Suprapubic skin (tissue), 4 donors: Measurements from ENCODE around the gene UFL1.

ENCODE experiments used
- EP300 ChIP-seq: sonication (generic); formaldehyde crosslinking; IDR thresholded peaks from one replicate; pipeline ENCODE4 v1.6.1; 2017; ENCODE audit warnings: antibody characterized with exemption
- POLR2A ChIP-seq, 2 donors: fragments of 450-650 bp; IDR thresholded peaks; one replicate each; pipeline ENCODE4 v1.6.1; 2017; ENCODE audit warnings: antibody characterized with exemption in 2 of 2, mild to moderate bottlenecking in 2 of 2, moderate library complexity in 2 of 2
- POLR2AphosphoS5 ChIP-seq, 3 donors: sonication (generic); formaldehyde crosslinking; IDR thresholded peaks; one replicate each; pipeline ENCODE4 v1.6.1; 2017; ENCODE audit warnings: antibody characterized with exemption in 3 of 3
- TF ChIP-seq, protein P1 (sequence below), 2 donors: fragments of 200-600 bp in 1 of 2; fragments of 450-650 bp in 1 of 2; sonication (generic) in 1 of 2; IDR thresholded peaks; one replicate each; pipeline ENCODE4 v1.5.1; 2016 to 2019; ENCODE audit warnings: antibody characterized with exemption in 2 of 2, mild to moderate bottlenecking in 1 of 2, moderate library complexity in 1 of 2

- TF ChIP-seq POLR2A (IDR thresholded peaks at IDR 0.05), result no peak
- TF ChIP-seq, protein P1, sequence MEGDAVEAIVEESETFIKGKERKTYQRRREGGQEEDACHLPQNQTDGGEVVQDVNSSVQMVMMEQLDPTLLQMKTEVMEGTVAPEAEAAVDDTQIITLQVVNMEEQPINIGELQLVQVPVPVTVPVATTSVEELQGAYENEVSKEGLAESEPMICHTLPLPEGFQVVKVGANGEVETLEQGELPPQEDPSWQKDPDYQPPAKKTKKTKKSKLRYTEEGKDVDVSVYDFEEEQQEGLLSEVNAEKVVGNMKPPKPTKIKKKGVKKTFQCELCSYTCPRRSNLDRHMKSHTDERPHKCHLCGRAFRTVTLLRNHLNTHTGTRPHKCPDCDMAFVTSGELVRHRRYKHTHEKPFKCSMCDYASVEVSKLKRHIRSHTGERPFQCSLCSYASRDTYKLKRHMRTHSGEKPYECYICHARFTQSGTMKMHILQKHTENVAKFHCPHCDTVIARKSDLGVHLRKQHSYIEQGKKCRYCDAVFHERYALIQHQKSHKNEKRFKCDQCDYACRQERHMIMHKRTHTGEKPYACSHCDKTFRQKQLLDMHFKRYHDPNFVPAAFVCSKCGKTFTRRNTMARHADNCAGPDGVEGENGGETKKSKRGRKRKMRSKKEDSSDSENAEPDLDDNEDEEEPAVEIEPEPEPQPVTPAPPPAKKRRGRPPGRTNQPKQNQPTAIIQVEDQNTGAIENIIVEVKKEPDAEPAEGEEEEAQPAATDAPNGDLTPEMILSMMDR (IDR thresholded peaks at IDR 0.05), result no peak
- TF ChIP-seq POLR2AphosphoS5 (IDR thresholded peaks at IDR 0.05), result no peak
- TF ChIP-seq EP300, result no peak
Observed at GRCh38 chr6:96554558-96554957, 33.0 kb downstream of the UFL1 start.
